ENCODE measurements around the gene ZNF678. TPM values are rescaled to one million over a fixed set of nuclear protein-coding genes. Genes with fewer than 3 reads are reported as not detected.

Gene ZNF678
- total and polyA plus RNA-seq, 2 of the 4 experiments (the other 2 are of a cell fraction) = 1.3 to 4.8 TPM

- Histone ChIP-seq H2BK5ac (ENCODE audit: low read depth, low read length, poor library complexity, severe bottlenecking) (no peak overlapping the region), H3K9me1 (ENCODE audit: insufficient read depth, low read length) (no peaks in the 10 kb centered on the region), H2BK15ac (ENCODE audit: low read depth, low read length) (no peak overlapping the region), H4K8ac (ENCODE audit: low read depth in 2 of 2, low read length in 2 of 2) (no peak overlapping the region), H3K27ac (ENCODE audit: insufficient read depth, low read length) (no peak overlapping the region), H3K4me1 (ENCODE audit: control insufficient read depth, insufficient read depth, low read length) (no peaks in the 10 kb centered on the region), H2AK9ac (replicated peaks; ENCODE audit: low read depth, low read length, poor library complexity) (no peak overlapping the region), H4K5ac (ENCODE audit: low read depth, low read length) (no peak overlapping the region), H2AFZ (replicated peaks; ENCODE audit: low read length, poor library complexity) (no peak overlapping the region), H4K91ac (ENCODE audit: insufficient read depth, low read depth, low read length) (no peak overlapping the region), H3K79me1 (ENCODE audit: low read depth in 1 of 2, low read length in 2 of 2) (peaks cover 0 to 9% of the 10 kb centered on the region in 2 experiments; a peak in 2 of 4 replicates), H3K14ac (replicated peaks; ENCODE audit: low read depth, low read length) (no peak overlapping the region), H3K36me3 (ENCODE audit: control insufficient read depth, insufficient read depth, low read length) (no peaks in the 10 kb centered on the region), H3K18ac (ENCODE audit: low read depth, low read length) (no peak overlapping the region), H3K9me3 (ENCODE audit: control insufficient read depth, insufficient read depth, low read length) (peaks cover 42% of the 10 kb centered on the region), H3K4me3 (ENCODE audit: insufficient read depth, low read depth, low read length) (no peak overlapping the region), H3K56ac (ENCODE audit: extremely low read depth, insufficient read depth, low read length) (no peak overlapping the region), H3K4ac (ENCODE audit: low read depth, low read length) (no peak overlapping the region), H3K9ac (ENCODE audit: low read depth, low read length) (no peak overlapping the region), H2BK20ac (ENCODE audit: low read depth, low read length) (no peak overlapping the region), H2BK120ac (ENCODE audit: low read depth, low read length) (no peak overlapping the region), H3K27me3 (ENCODE audit: control insufficient read depth, insufficient read depth, low read length) (no peaks in the 10 kb centered on the region), H2AK5ac (ENCODE audit: low read depth, low read length) (no peak overlapping the region), H3K4me2 (ENCODE audit: low read depth, low read length) (no peak overlapping the region), H4K20me1 (ENCODE audit: insufficient read depth, low read length) (no peaks in the 10 kb centered on the region), H3K23ac (ENCODE audit: low read depth, low read length) (no peak overlapping the region)
- in situ Hi-C loops (cut with MboI; ENCODE audit: low sequenced_read_pairs) (no loop called here), intact Hi-C loops (cut with micrococcal nuclease) (no loop called here), dilution Hi-C loops (cut with HindIII; ENCODE audit: low sequenced_read_pairs, unreplicated experiment) (no loop called here)
- ChIA-PET POLR2A (ENCODE audit: unreplicated experiment) (no interaction called here), CTCF (no interaction called here)
- DNase-seq (no peak), ATAC-seq (ENCODE audit: low read depth) (no peak)
- TF ChIP-seq RAD21 (IDR thresholded peaks at IDR 0.05; ENCODE audit: low read length) = no peak
- no peak for TF ChIP-seq NFE2L2 (IDR thresholded peaks at IDR 0.05; ENCODE audit: low read depth, low read length)
- no peak for TF ChIP-seq CEBPB (IDR thresholded peaks at IDR 0.05; ENCODE audit: low read depth, low read length)
- TF ChIP-seq BHLHE40 (IDR thresholded peaks at IDR 0.05; ENCODE audit: low read depth, low read length) = no peak
- no peak for TF ChIP-seq ELK1 (IDR thresholded peaks at IDR 0.05; ENCODE audit: borderline replicate concordance, low read depth, low read length)
- TF ChIP-seq RCOR1 (IDR thresholded peaks at IDR 0.05; ENCODE audit: insufficient replicate concordance, low read length) = no peak
- no peak for TF ChIP-seq USF2 (IDR thresholded peaks at IDR 0.05; ENCODE audit: low read depth, low read length)
- TF ChIP-seq CHD1 (IDR thresholded peaks at IDR 0.05; ENCODE audit: low read depth, low read length) = no peak
- no peak for TF ChIP-seq CTCF (conservative IDR thresholded peaks at IDR 0.05; ENCODE audit: low read depth, low read length)
- TF ChIP-seq FOS (IDR thresholded peaks at IDR 0.05; ENCODE audit: low read depth, low read length) = no peak
- no peak for TF ChIP-seq MAZ (IDR thresholded peaks at IDR 0.05; ENCODE audit: borderline replicate concordance, low read depth, low read length)
- TF ChIP-seq MXI1 (IDR thresholded peaks at IDR 0.05; ENCODE audit: borderline replicate concordance, low read depth, low read length) = no peak
- TF ChIP-seq MAFK (IDR thresholded peaks at IDR 0.05; ENCODE audit: low read depth, low read length) = no peak
- TF ChIP-seq SMC3 (IDR thresholded peaks at IDR 0.05; ENCODE audit: low read depth, low read length) = no peak
- no peak for TF ChIP-seq POLR2A (IDR thresholded peaks at IDR 0.05; ENCODE audit: low read depth, low read length)
- no peak for TF ChIP-seq RFX5 (IDR thresholded peaks at IDR 0.05; ENCODE audit: low read depth, low read length)
- no TSS peak for BruUV-seq (replicated peaks)
- WGBS, 2 experiments (ENCODE audit: extremely low coverage in 2 of 2, insufficient read length in 1 of 2) = no CpG with 5 or more reads among the region's 1 CpG
Observed at GRCh38 chr1:227621211-227621610, 57.9 kb downstream of the ZNF678 start.
